HepG2 (cell line): ENCODE measurements around the gene FGD4. TPM values are rescaled to one million over a fixed set of nuclear protein-coding genes. Genes with fewer than 3 reads are reported as not detected.

ENCODE experiments used
- AHDC1 ChIP-seq: sonication (generic); formaldehyde crosslinking; IDR thresholded peaks from 2 replicates; pipeline ENCODE4 v1.5.1; 2020; ENCODE audit warnings: mild to moderate bottlenecking, missing genetic modification reagents, borderline replicate concordance
- ARID5B ChIP-seq: IDR thresholded peaks from 2 replicates; pipeline ENCODE4 v1.4.0; 2020; ENCODE audit warnings: mild to moderate bottlenecking, missing genetic modification reagents
- ATF3 ChIP-seq: sonication (generic); formaldehyde crosslinking; IDR thresholded peaks from 2 replicates; pipeline ENCODE4 v1.4.0; 2020; ENCODE audit warnings: missing genetic modification reagents
- ELF3 ChIP-seq: IDR thresholded peaks from 2 replicates; pipeline ENCODE4 v1.6.1; 2016; ENCODE audit warnings: missing genetic modification reagents, missing compliant biosample characterization
- EP300 ChIP-seq, 3 experiments: sonication (generic) in 1 of 3; formaldehyde crosslinking in 1 of 3; IDR thresholded peaks; 2 replicates each; pipeline versions ENCODE4 v1.5.1 to v1.6.1; 2011 to 2020; ENCODE audit warnings: low read depth in 2 of 3, low read length in 2 of 3, borderline replicate concordance in 1 of 3, improper control_type of control experiment in 1 of 3, mild to moderate bottlenecking in 1 of 3, missing genetic modification reagents in 1 of 3, moderate library complexity in 1 of 3
- HMGA1 ChIP-seq: sonication (generic); formaldehyde crosslinking; conservative IDR thresholded peaks from 2 replicates; pipeline ENCODE4 v1.4.0; 2020; ENCODE audit warnings: missing genetic modification reagents
- HOMEZ ChIP-seq: IDR thresholded peaks from 2 replicates; pipeline ENCODE4 v1.6.1; 2016; ENCODE audit warnings: low read depth
- NR2F1 ChIP-seq, 2 experiments: fragments of 450-650 bp in 1 of 2; formaldehyde crosslinking in 1 of 2; IDR thresholded peaks; 2 replicates each; pipeline versions ENCODE4 v1.5.0 to v1.6.1; 2016 to 2020; ENCODE audit warnings: mild to moderate bottlenecking in 1 of 2, missing compliant biosample characterization in 1 of 2, missing genetic modification reagents in 1 of 2, moderate library complexity in 1 of 2
- NR2F6 ChIP-seq, 2 experiments: IDR thresholded peaks; 2 replicates each; pipeline ENCODE4 v1.6.1; 2016; ENCODE audit warnings: antibody characterized with exemption in 1 of 2, mild to moderate bottlenecking in 1 of 2
- RBM22 ChIP-seq: fragments of 200-400 bp; formaldehyde crosslinking; optimal IDR thresholded peaks from 2 replicates; pipeline ENCODE3; 2017; ENCODE audit warnings: mild to moderate bottlenecking, low read length, moderate library complexity
- SOX13 ChIP-seq, 3 experiments: fragments of 450-650 bp in 1 of 3; sonication (generic) in 1 of 3; formaldehyde crosslinking in 1 of 3; IDR thresholded peaks in 2 of 3; conservative IDR thresholded peaks in 1 of 3; 2 replicates each; pipeline versions ENCODE4 v1.5.0 to v1.6.1; 2016 to 2020; ENCODE audit warnings: antibody characterized with exemption in 1 of 3, mild to moderate bottlenecking in 1 of 3, missing compliant biosample characterization in 1 of 3, missing genetic modification reagents in 1 of 3, moderate library complexity in 1 of 3
- TBX2 ChIP-seq: sonication (generic); formaldehyde crosslinking; IDR thresholded peaks from 2 replicates; pipeline ENCODE4 v1.5.0; 2020; ENCODE audit warnings: missing genetic modification reagents, mild to moderate bottlenecking, borderline replicate concordance
- TRIM24 ChIP-seq: sonication (generic); formaldehyde crosslinking; IDR thresholded peaks from 2 replicates; pipeline ENCODE4 v1.8.0; 2022; ENCODE audit warnings: mild to moderate bottlenecking, missing genetic modification reagents
- ZGPAT ChIP-seq: IDR thresholded peaks from 2 replicates; pipeline ENCODE4 v1.6.1; 2016; ENCODE audit warnings: mild to moderate bottlenecking
- polyA plus RNA-seq, 8 experiments: library from polyadenylated mRNA; depleted of rRNA in 3 of 8; stranded (reverse) in 7 of 8; unstranded in 1 of 8; fragments of >200 nt; fragmentation: Illumina TruSeq in 4 of 8; extraction: Trizol in 4 of 8; gene quantifications; 2 replicates each; pipeline versions ENCODE4 v1.2.1 to v1.2.3, GENCODE V29; 2011 to 2016; ENCODE audit warnings: low read depth in 4 of 8, missing spikeins in 1 of 8, mixed read lengths in 1 of 8; ENCODE audit not compliant: insufficient read depth in 1 of 8
- total RNA-seq, 5 experiments: library from RNA; depleted of rRNA; stranded (reverse); fragments of >200 nt; fragmentation: Illumina TruSeq; extraction: Trizol; gene quantifications; 2 replicates each; pipeline ENCODE4 v1.2.3, GENCODE V29; 2016; ENCODE audit warnings: low read depth in 1 of 5

Gene FGD4
- total and polyA plus RNA-seq, 2 of the 13 experiments (the other 11 are each of a cell fraction or from before 2014, with no cell fraction given) = 4.6 to 6.6 TPM

- peak; percentile 51; the same call in 1 of the 2 replicates for TF ChIP-seq NR2F6 (IDR thresholded peaks at IDR 0.05)
- TF ChIP-seq NR2F6 (CRISPR knock-in tag; IDR thresholded peaks at IDR 0.05) = peak; percentile 59; the same call in 1 of the 2 replicates
- 0 out of 2 replicates have a peak, but pooled peaks have one; percentile 26 for TF ChIP-seq TBX2 (CRISPR knock-in tag)
- TF ChIP-seq EP300 (IDR thresholded peaks at IDR 0.05; ENCODE audit: low read depth in 2 of 2, low read length in 2 of 2) = peak in 1 of 2 experiments; percentile 41; a peak in 1 of 4 replicates
- no peak for TF ChIP-seq EP300 (CRISPR knock-in tag; IDR thresholded peaks at IDR 0.05; ENCODE audit: borderline replicate concordance)
- TF ChIP-seq ELF3 (CRISPR knock-in tag) = 0 out of 2 replicates have a peak, but pooled peaks have one; percentile 24
- TF ChIP-seq TRIM24 (CRISPR knock-in tag) = no peak
- no peak for TF ChIP-seq HMGA1
- TF ChIP-seq ATF3 (CRISPR knock-in tag) = peak; percentile 60
- no peak for TF ChIP-seq RBM22
- peak; percentile 38 to 74; a peak in 3 of 4 replicates for TF ChIP-seq NR2F1 (CRISPR knock-in tag; IDR thresholded peaks at IDR 0.05)
- TF ChIP-seq ZGPAT (CRISPR knock-in tag) = no peak
- no peak for TF ChIP-seq SOX13 (IDR thresholded peaks at IDR 0.05)
- no peak; a peak in 1 of 4 replicates for TF ChIP-seq SOX13 (CRISPR knock-in tag; conservative IDR thresholded peaks at IDR 0.05 in 1 of 2, IDR thresholded peaks at IDR 0.05 in 1 of 2)
- TF ChIP-seq AHDC1 (CRISPR knock-in tag) = no peak
- TF ChIP-seq ARID5B (CRISPR knock-in tag) = peak; percentile 70
- peak; percentile 37; the same call in 1 of the 2 replicates for TF ChIP-seq HOMEZ
These were observed 45.5 kb downstream of the FGD4 start (continued) for GRCh38 chr12:32444895-32445294.
